K562 treated with DMSO at 1 percent for 24 hours (cell line): ENCODE results near the gene BCL2L12. TPM values are rescaled to one million over a fixed set of nuclear protein-coding genes. Genes with fewer than 3 reads are reported as not detected.

Source experiments
- total RNA-seq: library from RNA; unstranded; fragments of 300-600 nt; gene quantifications from 2 replicates; pipeline ENCODE4 v1.2.3, GENCODE V29; 2022; ENCODE audit warnings: low read depth; ENCODE audit not compliant: insufficient read depth

The BCL2L12 gene, protein sequence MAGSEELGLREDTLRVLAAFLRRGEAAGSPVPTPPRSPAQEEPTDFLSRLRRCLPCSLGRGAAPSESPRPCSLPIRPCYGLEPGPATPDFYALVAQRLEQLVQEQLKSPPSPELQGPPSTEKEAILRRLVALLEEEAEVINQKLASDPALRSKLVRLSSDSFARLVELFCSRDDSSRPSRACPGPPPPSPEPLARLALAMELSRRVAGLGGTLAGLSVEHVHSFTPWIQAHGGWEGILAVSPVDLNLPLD
- total RNA-seq, result 269 and 286 TPM in 2 replicates

DNA sequence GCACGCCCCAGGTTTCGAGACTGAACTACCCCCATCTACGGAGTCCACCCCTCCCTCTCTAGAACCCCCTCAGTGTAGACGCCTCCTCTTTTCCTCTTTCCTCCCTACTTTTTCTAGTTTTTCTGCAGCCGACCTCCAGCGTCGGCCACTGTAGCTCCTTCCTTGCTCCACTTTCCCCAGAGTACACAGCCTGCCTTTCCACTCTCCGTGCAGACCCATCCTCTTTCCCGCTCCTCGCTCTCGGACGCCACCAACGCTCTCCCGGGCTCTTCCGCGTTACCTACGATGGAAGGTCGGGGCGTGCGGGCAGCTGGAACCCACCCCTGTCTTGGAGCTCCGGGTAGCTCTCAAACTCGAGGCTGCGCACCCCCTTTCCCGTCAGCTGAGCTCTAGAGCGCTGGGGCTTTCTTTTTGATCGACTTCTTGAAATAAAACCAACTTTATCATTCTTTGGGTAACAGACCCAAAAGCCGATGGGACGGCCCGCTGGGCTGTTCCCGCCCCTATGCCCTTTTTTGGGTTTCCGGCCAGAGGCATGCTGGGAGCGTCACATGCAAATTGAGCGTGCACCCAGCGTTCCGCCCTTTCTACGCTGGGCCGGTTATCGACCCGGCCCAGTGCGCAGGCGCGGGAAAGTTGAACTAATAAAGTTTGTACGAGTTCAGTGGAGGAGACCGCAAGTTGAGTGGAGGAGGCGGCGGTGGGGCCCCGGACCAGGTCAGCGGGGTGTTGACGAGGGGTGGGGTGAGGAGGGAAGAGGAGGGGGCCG, at the start of gene BCL2L12, which contains the start of gene IRF3:
TSS of gene BCL2L12 (plus strand) at position 583 of the 769 bp plus-strand sequence. CDS start 760 bp downstream, outside the sequence.
TSS of gene IRF3 (minus strand) at position 507 of the 769 bp plus-strand sequence. CDS start 1,019 bp downstream, outside the sequence.

GRCh38 chr19:49640113-49640898, 25.4 kb upstream of the BCL2L12 start, which contains the start of gene RRAS:
Gene RRAS, minus strand, starts transcription at chr19:49640143. Its CDS starts 45 bp downstream, at chr19:49640098.

GRCh38 chr19:49641688-49642491, 23.8 kb upstream of the BCL2L12 start, which contains the start of gene SCAF1:
Gene SCAF1, plus strand, starts transcription at chr19:49642209. Its CDS starts 2,818 bp downstream, at chr19:49645027.

GRCh38 chr19:49677231-49677900, 11.6 kb downstream of the BCL2L12 start, which contains the start of gene PRMT1:
Gene PRMT1, plus strand, starts transcription at chr19:49677271. Its CDS starts 10 bp downstream, at chr19:49677281.

GRCh38 chr19:49689133-49690078, 23.7 kb downstream of the BCL2L12 start, which contains the start of gene ADM5:
Gene ADM5, plus strand, starts transcription at chr19:49689594. Its CDS starts 244 bp downstream, at chr19:49689838.

GRCh38 chr19:49690656-49691242, 25.0 kb downstream of the BCL2L12 start, which contains the start of gene CPT1C:
Gene CPT1C, plus strand, starts transcription at chr19:49691116. Its CDS starts 1,137 bp downstream, at chr19:49692253.

Other genes starting within 250 kb of the BCL2L12 start
- gene PTH2, start 242.5 kb upstream of the BCL2L12 start, total RNA-seq, result not detected in 2 replicates
- 0.27 and 0.44 TPM in 2 replicates for gene GFY, start 240.5 kb upstream of the BCL2L12 start, total RNA-seq
- gene SLC17A7, start 224.4 kb upstream of the BCL2L12 start, total RNA-seq, result 13.7 and 13.9 TPM in 2 replicates
- 161 and 190 TPM in 2 replicates for gene PIH1D1, start 214.1 kb upstream of the BCL2L12 start, total RNA-seq
- 39.6 and 44.0 TPM in 2 replicates for gene ALDH16A1, start 212.7 kb upstream of the BCL2L12 start, total RNA-seq
- 14.1 and 27.0 TPM in 2 replicates for gene FLT3LG, start 191.7 kb upstream of the BCL2L12 start, total RNA-seq
- 8,520 and 8,538 TPM in 2 replicates for gene RPL13A, start 178.3 kb upstream of the BCL2L12 start, total RNA-seq
- 6,778 and 6,779 TPM in 2 replicates for gene RPS11, start 169.5 kb upstream of the BCL2L12 start, total RNA-seq
- 9.5 and 12.6 TPM in 2 replicates for gene FCGRT, start 153.3 kb upstream of the BCL2L12 start, total RNA-seq
- gene RCN3, start 137.9 kb upstream of the BCL2L12 start, total RNA-seq, result 7.0 and 7.2 TPM in 2 replicates
- 389 and 390 TPM in 2 replicates for gene NOSIP, start 85.4 kb upstream of the BCL2L12 start, total RNA-seq
- gene PRRG2, start 84.6 kb upstream of the BCL2L12 start, total RNA-seq, result 0.47 and 0.51 TPM in 2 replicates
- gene PRR12, start 74.8 kb upstream of the BCL2L12 start, total RNA-seq, result 18.3 and 18.5 TPM in 2 replicates
- gene RRAS, start 25.8 kb upstream of the BCL2L12 start, total RNA-seq, result 42.8 and 46.4 TPM in 2 replicates
- 76.9 and 81.6 TPM in 2 replicates for gene SCAF1, start 23.7 kb upstream of the BCL2L12 start, total RNA-seq
- gene IRF3, start 76 bp upstream of the BCL2L12 start, total RNA-seq, result 116 and 131 TPM in 2 replicates
- 183 and 212 TPM in 2 replicates for gene PRMT1, start 11.3 kb downstream of the BCL2L12 start, total RNA-seq
- 9.0 and 9.7 TPM in 2 replicates for gene ADM5, start 23.7 kb downstream of the BCL2L12 start, total RNA-seq
- 7.8 and 8.0 TPM in 2 replicates for gene CPT1C, start 25.2 kb downstream of the BCL2L12 start, total RNA-seq
- gene TSKS, start 97.4 kb downstream of the BCL2L12 start, total RNA-seq, result 5.6 and 8.6 TPM in 2 replicates
- 168 and 176 TPM in 2 replicates for gene AP2A1, start 101.1 kb downstream of the BCL2L12 start, total RNA-seq
- 6.3 and 14.1 TPM in 2 replicates for gene FUZ, start 147.4 kb downstream of the BCL2L12 start, total RNA-seq
- gene MED25, start 152.4 kb downstream of the BCL2L12 start, total RNA-seq, result 94.0 and 104 TPM in 2 replicates
- 217 and 237 TPM in 2 replicates for gene PTOV1, start 185.2 kb downstream of the BCL2L12 start, total RNA-seq
- gene PNKP, start 201.6 kb downstream of the BCL2L12 start, total RNA-seq, result 66.3 and 78.1 TPM in 2 replicates
- gene AKT1S1, start 211.4 kb downstream of the BCL2L12 start, total RNA-seq, result 52.6 and 60.0 TPM in 2 replicates
- 17.9 and 21.2 TPM in 2 replicates for gene TBC1D17, start 211.8 kb downstream of the BCL2L12 start, total RNA-seq
- 3.1 and 4.1 TPM in 2 replicates for gene IL4I1, start 231.0 kb downstream of the BCL2L12 start, total RNA-seq